Panc1 (cell line): ENCODE data around the gene CDC42EP5. TPM values are rescaled to one million over a fixed set of nuclear protein-coding genes. Genes with fewer than 3 reads are reported as not detected.

Experiments used
- ATAC-seq: fragments of 200-7000 bp; cut with Tn5 transposase; 2 replicates; pipeline ENCODE4 v1.9.1; 2020; ENCODE audit warnings: mild to moderate bottlenecking, moderate library complexity
- BruUV-seq: library from RNA; stranded (reverse); fragments of 400-500 nt; replicated peaks from 2 replicates; lab custom pipeline; 2021; lab: Mats Ljungman, UMichigan
- CTCF ChIA-PET: fragments of 300-600 bp; sonication (Branson Sonifier 250); formaldehyde crosslinking; loops from one replicate; lab custom pipeline; 2022; ENCODE audit warnings: antibody characterized with exemption; lab: Charles Lee
- POLR2A ChIA-PET: fragments of 300-600 bp; sonication (Branson Sonifier 250); formaldehyde crosslinking; loops from one replicate; lab custom pipeline; 2022; ENCODE audit warnings: antibody characterized with exemption; lab: Charles Lee
- DNase-seq: peaks from one replicate; pipeline ENCODE4 v3.0.0-alpha.2; 2010; ENCODE audit warnings: low read depth, low spot score
- H3K27ac ChIP-seq: 2 replicates; pipeline ENCODE4 v1.5.1; 2011; ENCODE audit warnings: mild to moderate bottlenecking, low read length, inconsistent platforms
- H3K27me3 ChIP-seq: fragments of 200-500 bp; sonication (Bioruptor generic); 2 replicates; pipeline ENCODE4 v1.6.0; 2014; ENCODE audit warnings: low read length, inconsistent platforms; ENCODE audit not compliant: control insufficient read depth, insufficient read depth
- H3K36me3 ChIP-seq: fragments of 200-500 bp; sonication (Bioruptor generic); 2 replicates; pipeline ENCODE4 v1.5.1; 2014; ENCODE audit warnings: inconsistent platforms, mild to moderate bottlenecking, low read length, moderate library complexity; ENCODE audit not compliant: control insufficient read depth, insufficient read depth
- H3K4me1 ChIP-seq: 2 replicates; pipeline ENCODE4 v1.5.1; 2011; ENCODE audit warnings: inconsistent platforms, mild to moderate bottlenecking, low read length, moderate library complexity; ENCODE audit not compliant: control insufficient read depth, insufficient read depth
- H3K4me3 ChIP-seq, 2 experiments: 2 replicates each; pipeline ENCODE4 v1.5.1; 2011 to 2012; ENCODE audit warnings: low read depth in 2 of 2, low read length in 2 of 2, mild to moderate bottlenecking in 2 of 2, inconsistent platforms in 1 of 2, moderate library complexity in 1 of 2
- H3K9me3 ChIP-seq: fragments of 200-500 bp; sonication (Bioruptor generic); 2 replicates; pipeline ENCODE4 v1.5.1; 2014; ENCODE audit warnings: low read depth, mild to moderate bottlenecking, inconsistent platforms, low read length, moderate library complexity; ENCODE audit not compliant: control insufficient read depth, insufficient read depth
- CTCF ChIP-seq: fragments of 450-650 bp; IDR thresholded peaks from 2 replicates; pipeline ENCODE4 v1.5.1; 2017; ENCODE audit warnings: mild to moderate bottlenecking
- POLR2AphosphoS5 ChIP-seq: IDR thresholded peaks from 2 replicates; pipeline ENCODE4 v1.6.1; 2012; ENCODE audit warnings: mild to moderate bottlenecking, low read depth, low read length, moderate library complexity
- SIN3A ChIP-seq: IDR thresholded peaks from 2 replicates; pipeline ENCODE4 v1.6.1; 2012; ENCODE audit warnings: low read depth, mild to moderate bottlenecking, low read length, moderate library complexity, borderline replicate concordance; ENCODE audit not compliant: insufficient read depth
- TCF7L2 ChIP-seq: IDR thresholded peaks from 2 replicates; pipeline ENCODE4 v1.6.1; 2011; ENCODE audit warnings: mild to moderate bottlenecking, low read depth, low read length, inconsistent platforms
- in situ Hi-C: cut with HindIII; loops from 2 replicates; pipeline ENCODE4 v1.10.0; 2016; ENCODE audit warnings: low sequenced_read_pairs, low pct_unique_long_range_greater_than_20kb
- intact Hi-C: fragments of 100-400 bp; cut with micrococcal nuclease; formaldehyde crosslinking; loops from one replicate; pipeline ENCODE4 v1.10.0; 2022; ENCODE audit not compliant: unreplicated experiment
- total RNA-seq: library from RNA; stranded (reverse); gene quantifications from one replicate; pipeline ENCODE4 v1.2.1, GENCODE V29; 2021; ENCODE audit not compliant: unreplicated experiment
- TF ChIP-seq, protein P1 (sequence below), 2 experiments: IDR thresholded peaks; 2 replicates each; pipeline ENCODE4 v1.6.1; 2011 to 2012; ENCODE audit warnings: low read depth in 2 of 2, control low read depth in 1 of 2, low read length in 1 of 2, mild to moderate bottlenecking in 1 of 2, moderate library complexity in 1 of 2; ENCODE audit not compliant: insufficient read depth in 1 of 2

The CDC42EP5 gene
- total RNA-seq, 1 experiment from 2014 or later: 7.1 TPM

DNA sequence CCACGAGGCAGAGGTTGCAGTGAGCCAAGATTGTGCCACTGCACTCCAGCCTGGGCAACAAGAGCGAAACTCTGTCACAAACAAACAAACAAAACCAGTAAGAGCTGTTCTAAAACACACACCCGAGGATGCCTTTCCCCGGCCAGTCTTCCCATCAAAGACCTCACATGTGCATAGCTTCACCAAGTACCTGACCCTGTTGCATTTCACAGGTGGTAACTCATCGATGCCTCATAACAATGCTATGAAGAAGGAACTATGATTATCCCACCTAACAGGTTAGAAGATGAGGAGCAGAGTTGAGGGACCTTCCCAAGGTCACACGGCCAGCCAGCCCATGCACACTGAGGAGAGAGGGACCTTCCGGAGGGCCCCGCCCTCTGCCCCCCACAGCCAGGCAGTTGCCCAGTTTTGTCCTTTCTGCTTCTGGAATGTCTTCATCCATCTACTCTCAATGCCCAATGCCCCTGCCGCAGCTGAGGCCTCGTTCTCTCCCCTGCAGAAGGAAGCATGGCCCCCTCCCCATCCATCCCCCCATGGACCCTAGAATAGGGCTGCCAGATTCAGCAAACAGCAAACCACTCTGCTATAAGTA lies 40.9 kb downstream of the CDC42EP5 start:
- TF ChIP-seq, protein P1, sequence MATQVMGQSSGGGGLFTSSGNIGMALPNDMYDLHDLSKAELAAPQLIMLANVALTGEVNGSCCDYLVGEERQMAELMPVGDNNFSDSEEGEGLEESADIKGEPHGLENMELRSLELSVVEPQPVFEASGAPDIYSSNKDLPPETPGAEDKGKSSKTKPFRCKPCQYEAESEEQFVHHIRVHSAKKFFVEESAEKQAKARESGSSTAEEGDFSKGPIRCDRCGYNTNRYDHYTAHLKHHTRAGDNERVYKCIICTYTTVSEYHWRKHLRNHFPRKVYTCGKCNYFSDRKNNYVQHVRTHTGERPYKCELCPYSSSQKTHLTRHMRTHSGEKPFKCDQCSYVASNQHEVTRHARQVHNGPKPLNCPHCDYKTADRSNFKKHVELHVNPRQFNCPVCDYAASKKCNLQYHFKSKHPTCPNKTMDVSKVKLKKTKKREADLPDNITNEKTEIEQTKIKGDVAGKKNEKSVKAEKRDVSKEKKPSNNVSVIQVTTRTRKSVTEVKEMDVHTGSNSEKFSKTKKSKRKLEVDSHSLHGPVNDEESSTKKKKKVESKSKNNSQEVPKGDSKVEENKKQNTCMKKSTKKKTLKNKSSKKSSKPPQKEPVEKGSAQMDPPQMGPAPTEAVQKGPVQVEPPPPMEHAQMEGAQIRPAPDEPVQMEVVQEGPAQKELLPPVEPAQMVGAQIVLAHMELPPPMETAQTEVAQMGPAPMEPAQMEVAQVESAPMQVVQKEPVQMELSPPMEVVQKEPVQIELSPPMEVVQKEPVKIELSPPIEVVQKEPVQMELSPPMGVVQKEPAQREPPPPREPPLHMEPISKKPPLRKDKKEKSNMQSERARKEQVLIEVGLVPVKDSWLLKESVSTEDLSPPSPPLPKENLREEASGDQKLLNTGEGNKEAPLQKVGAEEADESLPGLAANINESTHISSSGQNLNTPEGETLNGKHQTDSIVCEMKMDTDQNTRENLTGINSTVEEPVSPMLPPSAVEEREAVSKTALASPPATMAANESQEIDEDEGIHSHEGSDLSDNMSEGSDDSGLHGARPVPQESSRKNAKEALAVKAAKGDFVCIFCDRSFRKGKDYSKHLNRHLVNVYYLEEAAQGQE (IDR thresholded peaks at IDR 0.05; ENCODE audit: insufficient read depth in 1 of 2, low read depth in 2 of 2, low read length in 1 of 2): no peak
- TF ChIP-seq SIN3A (no peak), POLR2AphosphoS5 (no peak), CTCF (no peak), TCF7L2 (no peak)
- no peak for DNase-seq
- Histone ChIP-seq H3K9me3 (no peaks in the 10 kb centered on the region), H3K4me3 (no peak overlapping the region), H3K36me3 (no peaks in the 10 kb centered on the region), H3K27ac (no peak overlapping the region), H3K4me1 (peaks cover 20% of the 10 kb centered on the region), H3K27me3 (no peaks in the 10 kb centered on the region)
- ChIA-PET POLR2A (interaction anchor here (0.6 kb wide), 1 partner anchor 21 kb away, joined by 4 read pairs; no protein-coding TSS in a partner anchor), CTCF (no interaction called here)
- intact Hi-C loops: no loop called here
- in situ Hi-C loops: no loop called here
- no peak for ATAC-seq
- BruUV-seq: no TSS peak

DNA sequence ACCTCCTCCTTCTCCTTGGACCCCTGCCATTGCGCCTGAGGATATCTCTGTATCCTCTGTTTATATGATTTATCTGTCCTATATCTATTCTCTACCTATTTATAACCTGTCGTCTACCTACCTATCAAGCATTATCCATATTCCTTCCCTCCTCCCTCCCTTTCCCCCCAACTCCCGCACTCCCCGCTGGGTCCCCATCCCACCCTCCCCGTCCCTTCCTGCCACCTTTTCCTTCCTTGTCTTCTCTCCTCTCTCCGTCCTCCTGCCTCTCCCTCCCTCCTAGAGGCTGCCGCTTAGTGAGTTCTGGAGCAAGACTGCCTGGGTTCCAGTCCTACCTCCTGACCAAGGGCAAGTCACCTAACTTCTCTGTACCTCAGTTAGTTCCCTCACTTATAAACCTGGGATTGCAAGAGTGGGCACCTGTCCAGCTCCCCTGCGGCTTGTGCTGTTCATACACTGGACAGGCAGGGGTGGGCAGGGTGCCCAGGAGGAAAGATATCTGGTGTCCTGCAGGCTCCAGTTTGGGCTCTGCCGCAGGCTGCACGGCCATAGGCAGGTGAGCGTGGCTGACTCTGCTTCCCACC lies 41.7 kb downstream of the CDC42EP5 start:
- Histone ChIP-seq H3K4me1 (peaks cover 24% of the 10 kb centered on the region), H3K4me3 (peak overlapping the region in 1 of 2 experiments; percentile 40; a peak in 3 of 4 replicates), H3K27ac (no peak overlapping the region; the same call in 1 of the 2 replicates), H3K27me3 (no peaks in the 10 kb centered on the region), H3K9me3 (no peaks in the 10 kb centered on the region), H3K36me3 (no peaks in the 10 kb centered on the region)
- in situ Hi-C loops (no loop called here), intact Hi-C loops (no loop called here)
- ChIA-PET POLR2A (no interaction called here), CTCF (interaction anchor here (0.6 to 1.4 kb wide), 2 partner anchors 46 to 1402 kb away, joined by 3 to 5 read pairs; no protein-coding TSS in a partner anchor)
- no peak for DNase-seq
- TF ChIP-seq TCF7L2 (no peak), POLR2AphosphoS5 (no peak), SIN3A (no peak), CTCF (0 out of 2 replicates have a peak, but pooled peaks have one; percentile 12)
- TF ChIP-seq, protein P1 (IDR thresholded peaks at IDR 0.05; ENCODE audit: insufficient read depth in 1 of 2, low read depth in 2 of 2, low read length in 1 of 2): no peak
- peak; percentile 23 for ATAC-seq
- no TSS peak for BruUV-seq
